Mesodermal cell (in vitro differentiated cells): Measurements from ENCODE around the gene DEPDC5.

ENCODE experiments used
- H3K27ac ChIP-seq: 2 replicates; pipeline ENCODE4 v1.7.0; 2013; ENCODE audit warnings: mild to moderate bottlenecking, low read depth, low read length, moderate library complexity; ENCODE audit not compliant: severe bottlenecking
- H3K36me3 ChIP-seq: 2 replicates; pipeline ENCODE4 v1.7.1; 2013; ENCODE audit warnings: mild to moderate bottlenecking, low read length, moderate library complexity; ENCODE audit not compliant: control insufficient read depth, insufficient read depth
- H3K4me1 ChIP-seq: one replicate; pipeline ENCODE4 v1.7.1; 2013; ENCODE audit warnings: mild to moderate bottlenecking, low read length; ENCODE audit not compliant: insufficient read depth, control insufficient read depth, poor library complexity, severe bottlenecking
- H3K4me3 ChIP-seq: 2 replicates; pipeline ENCODE4 v1.7.0; 2013; ENCODE audit warnings: low read length, control low read depth, mild to moderate bottlenecking; ENCODE audit not compliant: insufficient read depth, poor library complexity, severe bottlenecking; ENCODE audit errors: extremely low read depth
- H3K9me3 ChIP-seq: 2 replicates; pipeline ENCODE4 v1.7.1; 2013; ENCODE audit warnings: mild to moderate bottlenecking, low read length, moderate library complexity; ENCODE audit not compliant: control insufficient read depth
- WGBS, 2 experiments: methylation state at CpG; one replicate each; pipeline ENCODE4 v1.1.5; 2013; ENCODE audit warnings: missing lambda C conversion rate in 2 of 2; ENCODE audit not compliant: insufficient coverage in 2 of 2; 5-methylcytosine and 5-hydroxymethylcytosine counted together

Gene DEPDC5

DNA sequence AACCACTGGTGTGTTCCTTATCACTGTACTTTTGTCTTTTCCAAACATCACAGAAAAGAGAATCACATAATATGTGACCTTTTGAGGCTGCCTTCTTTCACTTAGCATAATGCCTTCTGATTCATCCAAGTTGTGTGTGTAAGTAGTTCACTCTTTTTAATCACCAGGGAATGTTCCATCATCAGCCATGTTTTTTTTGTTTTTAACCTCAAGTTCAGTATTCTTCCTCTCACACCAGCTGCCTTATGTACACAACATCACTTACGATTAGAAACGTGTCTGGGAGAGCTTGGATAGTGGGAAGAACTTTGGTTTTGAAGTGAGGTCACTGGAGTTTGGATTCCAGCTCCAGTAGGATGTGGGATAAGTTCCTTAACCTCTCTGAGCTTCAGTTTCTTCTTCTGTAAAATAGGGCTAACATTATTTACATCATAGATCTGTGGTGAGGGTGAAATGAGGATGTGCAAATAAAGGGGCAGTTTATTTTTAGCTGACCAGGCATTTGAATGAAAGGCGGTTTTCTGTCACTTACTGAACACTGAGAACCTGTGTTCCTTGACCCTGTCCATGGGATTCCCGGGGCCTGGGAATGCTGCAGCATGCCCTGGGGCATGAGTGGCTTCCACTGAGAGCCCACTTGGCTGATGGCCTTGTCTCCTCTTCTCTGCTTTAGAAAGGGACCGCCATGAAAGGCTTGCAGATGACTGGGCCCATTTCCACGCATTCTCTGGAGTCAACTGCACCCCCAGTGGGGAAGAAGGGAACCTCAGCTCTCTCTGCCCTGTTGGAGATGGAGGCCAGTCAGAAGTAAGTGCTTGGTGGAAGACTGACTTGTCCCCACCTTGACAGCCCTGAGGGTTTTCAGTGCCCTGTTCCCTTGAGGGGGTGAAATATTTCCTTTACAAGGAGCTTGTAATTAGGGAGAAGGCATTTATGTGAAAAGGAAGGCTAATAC is 92.6 kb downstream of the DEPDC5 start:
- no peaks in the 10 kb centered on the region for H3K4me1 ChIP-seq
- H3K36me3 ChIP-seq: peaks cover 77% of the 10 kb centered on the region
- no peak overlapping the region for H3K4me3 ChIP-seq
- H3K9me3 ChIP-seq: no peaks in the 10 kb centered on the region
- no peak overlapping the region for H3K27ac ChIP-seq
- 95% methylated on average over 4 of the region's 6 CpGs for WGBS, 2 experiments

DNA sequence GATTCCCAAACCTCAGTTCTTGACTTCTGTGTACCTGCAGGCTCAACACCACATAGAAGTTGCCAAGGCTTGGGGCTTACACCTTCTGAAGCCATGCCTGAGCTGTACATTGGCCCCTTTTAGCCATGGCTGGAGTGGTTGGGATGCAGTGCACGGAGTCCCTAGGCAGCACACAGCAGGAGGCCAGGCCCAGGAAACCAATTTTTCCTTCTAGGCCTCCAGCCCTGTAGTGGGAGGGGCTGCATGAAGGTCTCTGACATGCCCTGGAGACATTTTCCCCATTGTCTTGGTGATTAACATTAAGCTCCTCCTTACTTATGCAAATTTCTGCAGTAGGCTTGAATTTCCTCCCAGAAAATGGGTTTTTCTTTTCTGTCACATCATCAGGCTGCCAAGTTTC is 94.6 kb downstream of the DEPDC5 start:
- Histone ChIP-seq H3K4me3 (no peak overlapping the region), H3K9me3 (no peaks in the 10 kb centered on the region), H3K4me1 (no peaks in the 10 kb centered on the region), H3K27ac (no peak overlapping the region), H3K36me3 (peaks cover 71% of the 10 kb centered on the region)
- 78 to 100% methylated on average over 1 of the region's 1 CpG for WGBS, 2 experiments

DNA sequence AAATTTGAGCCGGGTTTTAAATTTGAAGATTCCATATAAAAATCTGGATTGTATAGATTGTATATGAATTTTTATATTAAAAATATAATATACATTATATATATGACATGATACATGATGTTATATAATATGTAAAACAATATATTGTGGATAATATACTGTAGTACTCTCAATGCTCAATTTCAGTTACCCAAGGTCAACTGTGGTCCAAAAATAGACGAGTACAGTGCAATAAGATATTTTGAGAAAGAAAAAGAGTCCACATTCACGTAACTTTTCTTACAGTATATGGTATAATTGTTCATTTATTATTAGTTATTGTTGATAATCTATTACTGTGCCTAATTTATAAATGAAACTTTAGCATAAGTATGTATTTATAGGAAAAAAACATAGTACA is 96.3 kb downstream of the DEPDC5 start:
- Histone ChIP-seq H3K36me3 (peaks cover 62% of the 10 kb centered on the region), H3K9me3 (no peaks in the 10 kb centered on the region), H3K27ac (no peak overlapping the region), H3K4me3 (no peak overlapping the region), H3K4me1 (no peaks in the 10 kb centered on the region)
- no CpG with 5 or more reads among the region's 3 CpGs for WGBS, 2 experiments

DNA sequence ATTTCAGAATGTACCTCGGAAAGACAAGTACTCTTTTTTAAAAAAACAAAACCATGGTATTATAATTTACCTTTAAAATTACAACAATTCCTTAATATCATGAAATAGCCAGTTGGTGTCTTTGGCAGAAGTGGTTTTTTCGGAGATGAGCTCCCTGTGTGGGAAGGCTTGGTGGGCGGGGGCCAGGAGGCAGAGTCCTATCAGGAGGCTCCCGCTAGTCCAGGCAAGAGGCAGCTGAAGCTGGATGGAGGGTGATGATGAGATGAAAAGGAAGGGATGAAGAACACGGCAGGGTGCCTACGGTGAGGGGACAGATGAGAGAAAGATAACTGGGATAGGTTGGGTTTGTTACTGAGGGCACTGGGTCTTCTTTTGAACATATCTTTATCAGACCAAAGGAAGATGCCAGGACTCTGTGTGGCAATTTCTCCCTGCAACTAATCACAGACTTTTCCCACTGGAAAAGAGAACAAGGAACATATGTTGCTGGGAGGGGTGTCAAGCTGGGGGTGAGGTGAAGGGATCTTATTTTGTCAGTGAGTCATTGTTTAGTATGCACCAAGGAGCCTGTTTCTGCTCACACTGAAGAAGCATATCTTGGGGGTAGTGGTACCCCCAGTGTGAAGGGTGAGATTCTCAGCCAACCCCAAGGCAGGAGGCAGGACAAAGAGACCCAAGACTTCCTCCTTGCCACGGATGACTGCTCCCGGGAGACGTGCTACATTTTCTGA is 99.0 kb downstream of the DEPDC5 start:
- Histone ChIP-seq H3K9me3 (no peaks in the 10 kb centered on the region), H3K4me3 (no peak overlapping the region), H3K4me1 (no peaks in the 10 kb centered on the region), H3K27ac (no peak overlapping the region), H3K36me3 (peaks cover 53% of the 10 kb centered on the region)
- WGBS, 2 experiments: 87 to 89% methylated on average over 4 to 5 of the region's 9 CpGs

DNA sequence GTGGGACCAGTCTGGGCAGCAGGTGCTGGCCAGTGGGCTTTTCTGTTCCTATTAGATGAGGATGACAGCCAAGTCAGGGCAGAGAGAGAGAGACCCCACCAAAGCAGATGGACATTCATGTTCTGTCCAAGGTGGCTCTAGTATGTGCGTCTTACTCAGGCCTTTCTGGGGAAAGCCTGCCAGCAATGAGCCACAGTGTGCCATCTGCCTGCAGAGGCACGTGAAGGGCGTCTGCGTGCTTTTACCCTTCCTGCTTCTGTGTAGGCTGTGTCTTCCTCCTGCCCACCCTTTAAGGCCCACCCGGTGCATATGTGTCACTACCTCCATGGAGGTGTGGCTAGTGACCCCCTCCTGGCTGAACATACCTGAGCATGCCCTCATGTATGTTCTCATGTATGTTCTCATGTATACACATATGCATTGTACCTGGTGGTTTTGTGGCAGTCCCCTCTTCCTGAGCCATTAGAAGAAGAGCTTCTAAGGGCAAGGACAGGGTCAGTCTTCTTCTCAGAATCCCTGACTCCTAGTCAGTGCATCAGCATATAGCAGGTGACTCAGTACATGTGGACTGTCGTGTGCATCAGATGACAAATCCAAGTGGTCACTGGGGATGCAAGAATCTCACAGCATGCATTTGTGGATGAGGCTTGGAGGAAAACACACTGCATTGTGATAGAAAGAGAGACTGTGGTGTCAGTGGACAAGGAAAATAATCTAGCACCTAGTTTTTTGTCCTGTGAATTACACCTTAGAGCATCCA is 100.1 kb downstream of the DEPDC5 start:
- Histone ChIP-seq H3K36me3 (peaks cover 51% of the 10 kb centered on the region), H3K9me3 (no peaks in the 10 kb centered on the region), H3K4me3 (no peak overlapping the region), H3K4me1 (no peaks in the 10 kb centered on the region), H3K27ac (no peak overlapping the region)
- 91 to 98% methylated on average over 5 of the region's 6 CpGs for WGBS, 2 experiments

DNA sequence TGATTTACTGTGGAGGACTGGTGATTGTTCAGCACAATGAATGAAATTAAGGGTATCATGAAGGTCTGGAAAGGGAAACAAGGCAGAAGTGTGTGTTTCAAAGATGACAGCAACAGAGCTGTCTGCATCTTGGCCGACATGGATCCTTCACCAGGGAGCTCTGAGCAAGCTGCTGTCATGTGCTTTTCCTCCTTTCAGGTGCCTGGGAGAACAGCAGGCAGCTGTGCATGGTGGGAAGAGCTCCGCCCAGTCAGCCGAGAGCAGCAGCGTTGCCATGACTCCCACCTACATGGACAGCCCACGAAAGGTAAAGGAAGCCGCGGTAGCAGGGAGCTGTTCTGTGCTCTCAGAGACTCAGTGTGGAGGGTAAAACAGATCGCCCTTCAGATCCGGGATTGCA is 103.4 kb downstream of the DEPDC5 start:
- Histone ChIP-seq H3K4me3 (no peak overlapping the region), H3K4me1 (no peaks in the 10 kb centered on the region), H3K9me3 (no peaks in the 10 kb centered on the region), H3K36me3 (peaks cover 48% of the 10 kb centered on the region), H3K27ac (no peak overlapping the region)
- WGBS, 2 experiments: 29 to 33% methylated on average over 1 to 4 of the region's 9 CpGs

DNA sequence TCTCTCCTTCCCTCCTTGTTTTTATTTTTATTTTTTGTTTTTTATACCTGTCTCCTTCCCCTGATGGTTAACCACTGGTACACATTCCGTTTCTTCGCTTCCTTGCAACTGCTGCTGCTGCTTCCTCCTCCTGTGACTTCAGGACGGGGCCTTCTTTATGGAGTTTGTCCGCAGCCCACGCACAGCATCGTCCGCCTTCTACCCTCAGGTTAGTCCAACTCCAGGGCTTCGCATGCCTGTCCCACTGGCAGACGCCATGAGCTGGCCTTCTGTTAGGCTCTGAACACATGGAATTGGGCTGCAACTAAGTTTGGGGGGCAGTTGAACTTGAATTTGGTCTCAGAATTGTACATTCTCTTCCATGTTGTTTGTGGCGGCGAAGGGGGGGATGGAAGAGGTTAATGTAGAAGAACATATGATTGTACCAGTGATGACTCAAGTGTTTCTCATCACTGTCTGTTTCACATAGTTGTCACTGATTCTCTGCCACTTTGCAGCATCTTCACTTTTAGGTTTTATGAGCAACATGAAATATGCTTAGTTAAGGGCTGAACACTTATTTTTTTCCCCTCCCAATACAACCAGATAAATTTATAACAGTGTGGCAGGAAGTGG is 107.5 kb downstream of the DEPDC5 start:
- Histone ChIP-seq H3K4me3 (no peak overlapping the region), H3K36me3 (peaks cover 24% of the 10 kb centered on the region), H3K4me1 (peaks cover 5% of the 10 kb centered on the region), H3K27ac (no peak overlapping the region), H3K9me3 (no peaks in the 10 kb centered on the region)
- 97% methylated on average over 5 to 11 of the region's 11 CpGs for WGBS, 2 experiments

DNA sequence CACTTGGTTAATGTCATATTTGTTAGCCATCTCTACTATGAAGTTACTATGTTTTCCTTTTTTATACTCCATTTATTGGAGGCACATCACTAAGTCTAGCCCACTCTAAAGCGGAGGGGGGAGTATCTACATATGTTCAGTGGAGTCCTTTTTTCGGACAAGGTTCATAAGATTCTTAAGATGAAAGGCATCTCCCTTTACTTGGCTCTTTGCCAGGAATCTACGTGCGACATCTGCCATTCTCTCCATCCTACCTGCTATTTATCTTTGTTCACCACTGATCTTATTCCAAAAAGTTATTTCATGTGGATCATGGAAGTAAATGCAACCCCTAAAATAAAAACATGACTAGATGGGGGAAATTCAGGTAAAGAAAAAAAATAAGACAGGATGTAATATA is 113.1 kb downstream of the DEPDC5 start:
- Histone ChIP-seq H3K4me3 (no peak overlapping the region), H3K9me3 (no peaks in the 10 kb centered on the region), H3K4me1 (peaks cover 5% of the 10 kb centered on the region), H3K36me3 (peaks cover 22% of the 10 kb centered on the region), H3K27ac (no peak overlapping the region)
- WGBS, 2 experiments: 83 to 100% methylated on average over 1 of the region's 4 CpGs

DNA sequence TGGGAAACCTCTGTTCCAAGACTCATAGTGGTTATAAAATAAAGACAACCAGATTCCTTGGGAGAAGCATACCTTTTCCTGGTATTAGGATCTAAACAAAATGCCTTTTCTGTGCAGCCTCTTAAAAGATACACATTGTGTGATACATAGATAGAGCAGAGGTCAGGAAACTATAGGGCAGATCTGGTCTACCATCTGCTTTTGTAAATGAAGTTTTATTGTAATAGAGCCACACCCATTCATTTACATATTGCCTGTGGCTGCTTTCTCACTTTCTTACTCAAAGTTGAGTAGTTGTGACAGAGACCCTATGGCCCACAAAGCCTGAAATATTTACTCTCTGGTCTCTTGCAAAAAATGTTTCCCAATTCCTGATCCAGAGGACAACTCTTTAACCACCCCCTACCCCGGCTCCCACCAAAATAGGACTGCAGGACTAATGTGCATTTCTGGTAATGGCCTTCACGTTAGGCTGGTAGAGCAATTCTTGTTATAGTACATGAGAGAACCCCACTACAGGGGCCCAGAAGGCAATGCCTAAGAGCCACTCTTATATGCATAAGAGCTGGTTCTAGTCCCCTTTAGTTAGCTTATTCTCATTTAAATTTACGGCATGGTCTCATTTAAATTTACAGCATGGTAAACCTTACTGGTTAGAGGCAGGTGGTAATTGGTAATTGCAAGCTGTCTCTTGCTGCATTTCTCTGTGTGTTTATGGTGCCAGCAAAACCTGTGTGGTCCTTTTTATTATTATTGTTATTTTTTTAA is 113.8 kb downstream of the DEPDC5 start:
- Histone ChIP-seq H3K27ac (no peak overlapping the region), H3K4me3 (no peak overlapping the region), H3K4me1 (peaks cover 5% of the 10 kb centered on the region), H3K9me3 (no peaks in the 10 kb centered on the region), H3K36me3 (peaks cover 22% of the 10 kb centered on the region)
- 100% methylated on average over 1 of the region's 3 CpGs; no CpG with 5 or more reads in 1 of the 2 experiments for WGBS, 2 experiments

DNA sequence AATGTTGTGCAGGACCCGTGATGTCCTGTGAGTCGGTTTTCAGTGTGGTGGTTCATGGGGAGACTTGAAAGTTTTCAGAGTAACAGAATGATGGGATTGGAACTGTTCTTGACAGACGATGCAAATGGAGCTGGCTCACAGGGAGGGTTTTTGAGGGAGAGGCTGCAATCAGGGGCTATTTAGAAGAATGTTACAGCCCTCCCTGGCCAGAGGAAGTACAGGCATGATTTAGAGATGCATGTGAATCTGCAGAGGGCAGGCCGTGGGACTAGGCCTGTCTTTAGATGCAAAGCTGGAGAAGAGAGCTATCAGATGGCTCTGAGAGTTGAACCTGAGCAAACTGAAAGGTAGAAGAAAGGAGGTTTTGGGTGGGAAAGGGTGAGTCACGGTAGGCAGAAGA is 115.9 kb downstream of the DEPDC5 start:
- H3K9me3 ChIP-seq: no peaks in the 10 kb centered on the region
- H3K4me1 ChIP-seq: peaks cover 5% of the 10 kb centered on the region
- peaks cover 38% of the 10 kb centered on the region for H3K36me3 ChIP-seq
- H3K4me3 ChIP-seq: no peak overlapping the region
- 86 to 87% methylated on average over 5 of the region's 5 CpGs for WGBS, 2 experiments
- no peak overlapping the region for H3K27ac ChIP-seq
